ENCODE data around the gene ELOVL1. TPM values are rescaled to one million over a fixed set of nuclear protein-coding genes. Genes with fewer than 3 reads are reported as not detected.

The ELOVL1 gene
- polyA plus RNA-seq, 2 of the 4 experiments (the other 2 are of a cell fraction) = 105 to 124 TPM

- POLR2A ChIA-PET = interaction anchor here (1.8 kb wide), 1 partner anchor 30 kb away, joined by 11 read pairs; the partner anchor contains the start of gene CDC20
Observed at GRCh38 chr1:43388613-43389012, 20.8 kb upstream of the ELOVL1 start.

GRCh38 chr1:43387976-43388599 is 20.3 kb upstream of the ELOVL1 start:
- H3K9me3 ChIP-seq = no peaks in the 10 kb centered on the region
- ChIA-PET POLR2A (no interaction called here), CTCF (interaction anchor here (1.5 kb wide), 1 partner anchor 11 kb away, joined by 3 read pairs; no protein-coding TSS in a partner anchor)
- H3K4me1 ChIP-seq = peaks cover 22% of the 10 kb centered on the region; the same call in 2 of the 3 replicates
- no peak overlapping the region; the same call in 2 of the 3 replicates for H3K4me3 ChIP-seq
- FAIRE-seq (no peak), DNase-seq (ENCODE audit: low read depth in 1 of 2, low spot score in 1 of 2) (no peak), ATAC-seq (no peak)
- TF ChIP-seq RNF2 (IDR thresholded peaks at IDR 0.05; ENCODE audit: borderline replicate concordance, low read depth) (no peak), BHLHE40 (IDR thresholded peaks at IDR 0.05; ENCODE audit: low read depth, low read length) (no peak), NPAS2 (CRISPR knock-in tag; IDR thresholded peaks at IDR 0.05; ENCODE audit: borderline replicate concordance) (no peak), CBX8 (IDR thresholded peaks at IDR 0.05) (no peak), ATOH8 (CRISPR knock-in tag; IDR thresholded peaks at IDR 0.05; ENCODE audit: low read depth) (no peak), JUNB (IDR thresholded peaks at IDR 0.05) (no peak), CHD4 (IDR thresholded peaks at IDR 0.05; ENCODE audit: borderline replicate concordance) (no peak), HOXB13 (CRISPR knock-in tag; IDR thresholded peaks at IDR 0.05; ENCODE audit: low read depth) (no peak), HOXA7 (CRISPR knock-in tag; IDR thresholded peaks at IDR 0.05) (no peak)
- 69% methylated on average over 4 of the region's 4 CpGs for WGBS (ENCODE audit: missing lambda C conversion rate)
- peak overlapping the region; percentile 96 for H3K4me2 ChIP-seq
- no peak overlapping the region for H3K27ac ChIP-seq

More at GRCh38 chr1:43388613-43389012, 20.8 kb upstream of the ELOVL1 start:
- WGBS (ENCODE audit: missing lambda C conversion rate) = 28% methylated on average over 3 of the region's 3 CpGs
- no peaks in the 10 kb centered on the region for H3K9me3 ChIP-seq
- FAIRE-seq (no peak), DNase-seq (ENCODE audit: low read depth in 1 of 2, low spot score in 1 of 2) (no peak), ATAC-seq (no peak)
- peak overlapping the region; percentile 89 to 95; a peak in 5 of 6 replicates for H3K27ac ChIP-seq
- H3K4me1 ChIP-seq = peaks cover 22% of the 10 kb centered on the region; the same call in 2 of the 3 replicates
- CTCF ChIA-PET = interaction anchor here (1.5 kb wide), 1 partner anchor 11 kb away, joined by 3 read pairs; no protein-coding TSS in a partner anchor
- peak overlapping the region; percentile 74 for H3K4me3 ChIP-seq
- TF ChIP-seq FOSL2 (IDR thresholded peaks at IDR 0.05) (no peak), FOSL2 (CRISPR knock-in tag; IDR thresholded peaks at IDR 0.05) (no peak)
- peak overlapping the region; percentile 96 for H3K4me2 ChIP-seq

GRCh38 chr1:43386676-43387075 is 18.9 kb upstream of the ELOVL1 start:
- CTCF ChIA-PET = interaction anchor here (1.2 kb wide), 1 partner anchor 9 kb away, joined by 4 read pairs; no protein-coding TSS in a partner anchor
- Histone ChIP-seq H3K4me2 (no peak overlapping the region), H3K27ac (no peak overlapping the region), H3K4me3 (no peak overlapping the region), H3K4me1 (peaks cover 22% of the 10 kb centered on the region; the same call in 2 of the 3 replicates), H3K9me3 (no peaks in the 10 kb centered on the region)
- no peak for FAIRE-seq
- no peak for DNase-seq (ENCODE audit: low read depth in 1 of 2, low spot score in 1 of 2)
- 90% methylated on average over 6 of the region's 6 CpGs for WGBS (ENCODE audit: missing lambda C conversion rate)
- POLR2A ChIA-PET = no interaction called here
- TF ChIP-seq EHF (CRISPR knock-in tag; IDR thresholded peaks at IDR 0.05) = no peak
- TF ChIP-seq NPAS2 (CRISPR knock-in tag; IDR thresholded peaks at IDR 0.05; ENCODE audit: borderline replicate concordance) = no peak
- no peak for TF ChIP-seq GATA3 (IDR thresholded peaks at IDR 0.05; ENCODE audit: borderline replicate concordance)
- no peak for TF ChIP-seq ATOH8 (CRISPR knock-in tag; IDR thresholded peaks at IDR 0.05; ENCODE audit: low read depth)
- TF ChIP-seq MAX (IDR thresholded peaks at IDR 0.05) = no peak
- no peak for ATAC-seq

GRCh38 chr1:43383449-43383848 is 15.6 kb upstream of the ELOVL1 start:
- FAIRE-seq (no peak), DNase-seq (ENCODE audit: low read depth in 1 of 2, low spot score in 1 of 2) (no peak), ATAC-seq (peak; percentile 42 to 51; a peak in 2 of 6 replicates)
- POLR2A ChIA-PET = interaction anchor here (1.0 to 1.2 kb wide), 2 partner anchors 15 to 35 kb away, joined by 3 to 4 read pairs; no protein-coding TSS in a partner anchor
- CTCF ChIA-PET = interaction anchor here (1.2 to 3.1 kb wide), 8 partner anchors 10 to 158 kb away, joined by 3 to 16 read pairs (median 6); partner anchors contain the start of gene CDC20
- H3K4me1 ChIP-seq = peaks cover 9% of the 10 kb centered on the region; the same call in 2 of the 3 replicates
- no peaks in the 10 kb centered on the region for H3K9me3 ChIP-seq
- TF ChIP-seq FOXS1 (CRISPR knock-in tag; IDR thresholded peaks at IDR 0.05) (no peak), PHF8 (IDR thresholded peaks at IDR 0.05; ENCODE audit: borderline replicate concordance, low read depth) (no peak), CTCF (IDR thresholded peaks at IDR 0.05) (peak; percentile 17; the same call in 1 of the 3 replicates), SMC3 (IDR thresholded peaks at IDR 0.05) (peak; percentile 33; the same call in 2 of the 3 replicates), BCL3 (IDR thresholded peaks at IDR 0.05) (no peak), RAD21 (conservative IDR thresholded peaks at IDR 0.05 in 1 of 2, IDR thresholded peaks at IDR 0.05 in 1 of 2) (peak; percentile 52 to 54; a peak in 4 of 5 replicates), JUNB (IDR thresholded peaks at IDR 0.05) (no peak)
- no peak overlapping the region for H3K4me3 ChIP-seq
- H3K27ac ChIP-seq = no peak overlapping the region
- H3K4me2 ChIP-seq = no peak overlapping the region
- 94% methylated on average over 2 of the region's 2 CpGs for WGBS (ENCODE audit: missing lambda C conversion rate)

Measured in A549 (cell line).